Measurements from ENCODE around the gene BCL2A1.

BCL2A1 gene

GRCh38 chr15:79924379-79924778, 46.6 kb downstream of the BCL2A1 start:
- Mint-ChIP-seq H3K4me1 (peaks cover 30% of the 10 kb centered on the region), H3K27me3 (ENCODE audit: low read depth, poor library complexity) (peaks cover 4% of the 10 kb centered on the region), H3K36me3 (ENCODE audit: low read depth) (peaks cover 55% of the 10 kb centered on the region), H3K9me3 (peaks cover 56% of the 10 kb centered on the region), H3K27ac (no peak overlapping the region), H3K4me3 (peak overlapping the region; percentile 96)
- TF ChIP-seq CTCF (IDR thresholded peaks at IDR 0.05), result no peak
- DNase-seq, result no peak

- peak overlapping the region; percentile 97 for H3K27ac Mint-ChIP-seq
- H3K4me3 Mint-ChIP-seq, result peak overlapping the region; percentile 96
Observed at GRCh38 chr15:79923515-79924169, 47.4 kb downstream of the BCL2A1 start.

GRCh38 chr15:79923079-79923514, 47.9 kb downstream of the BCL2A1 start:
- no peak for TF ChIP-seq CTCF (IDR thresholded peaks at IDR 0.05)
- Mint-ChIP-seq H3K27me3 (ENCODE audit: low read depth, poor library complexity) (peaks cover 4% of the 10 kb centered on the region), H3K27ac (peak overlapping the region; percentile 99), H3K36me3 (ENCODE audit: low read depth) (peaks cover 64% of the 10 kb centered on the region), H3K9me3 (peaks cover 61% of the 10 kb centered on the region), H3K4me1 (peaks cover 43% of the 10 kb centered on the region), H3K4me3 (peak overlapping the region; percentile 96)
- DNase-seq, result peak; percentile 66

More at GRCh38 chr15:79923515-79924169, 47.4 kb downstream of the BCL2A1 start:
- peaks cover 62% of the 10 kb centered on the region for H3K36me3 Mint-ChIP-seq (ENCODE audit: low read depth)
- peak; percentile 99 for DNase-seq
- no peak for TF ChIP-seq CTCF (IDR thresholded peaks at IDR 0.05)
- peaks cover 38% of the 10 kb centered on the region for H3K4me1 Mint-ChIP-seq
- H3K27me3 Mint-ChIP-seq (ENCODE audit: low read depth, poor library complexity), result peaks cover 4% of the 10 kb centered on the region
- H3K9me3 Mint-ChIP-seq, result peaks cover 60% of the 10 kb centered on the region

GRCh38 chr15:79922512-79923078, 48.4 kb downstream of the BCL2A1 start:
- peak overlapping the region; percentile 96 for H3K4me3 Mint-ChIP-seq
- peaks cover 48% of the 10 kb centered on the region for H3K4me1 Mint-ChIP-seq
- no peak for DNase-seq
- no peak for TF ChIP-seq CTCF (IDR thresholded peaks at IDR 0.05)
- H3K36me3 Mint-ChIP-seq (ENCODE audit: low read depth), result peaks cover 69% of the 10 kb centered on the region
- peak overlapping the region; percentile 99 for H3K27ac Mint-ChIP-seq
- H3K9me3 Mint-ChIP-seq, result peaks cover 66% of the 10 kb centered on the region
- peaks cover 4% of the 10 kb centered on the region for H3K27me3 Mint-ChIP-seq (ENCODE audit: low read depth, poor library complexity)

GRCh38 chr15:79919749-79920511, 51.1 kb downstream of the BCL2A1 start:
- H3K27me3 Mint-ChIP-seq (ENCODE audit: low read depth, poor library complexity), result peaks cover 4% of the 10 kb centered on the region
- peaks cover 63% of the 10 kb centered on the region for H3K4me1 Mint-ChIP-seq
- DNase-seq, result no peak
- peaks cover 83% of the 10 kb centered on the region for H3K36me3 Mint-ChIP-seq (ENCODE audit: low read depth)
- peaks cover 79% of the 10 kb centered on the region for H3K9me3 Mint-ChIP-seq
- H3K27ac Mint-ChIP-seq, result peak overlapping the region; percentile 96
- no peak for TF ChIP-seq CTCF (IDR thresholded peaks at IDR 0.05)
- peak overlapping the region; percentile 73 for H3K4me3 Mint-ChIP-seq
